Natural killer cell (primary cell): ENCODE data around the gene GBA2. TPM values are rescaled to one million over a fixed set of nuclear protein-coding genes. Genes with fewer than 3 reads are reported as not detected.

Experiments
- ATAC-seq, 3 donors: fragments of 150-1000 bp in 2 of 3; fragments of 200-7000 bp in 1 of 3; cut with Tn5 transposase; 1 replicate in 1 of 3; 2 replicates in 2 of 3; pipeline ENCODE4 v1.10.0; 2021; ENCODE audit warnings: mild to moderate bottlenecking in 2 of 3, moderate library complexity in 2 of 3
- DNase-seq, 2 donors: peaks; one replicate each; pipeline versions ENCODE4 v3.0.0 to v3.0.0-alpha.2; 2013 to 2021; ENCODE audit warnings: mixed read lengths in 1 of 2
- H3K27ac ChIP-seq: one replicate; pipeline ENCODE4 v1.5.1; 2013; ENCODE audit warnings: mild to moderate bottlenecking, low read length
- H3K27me3 ChIP-seq: one replicate; pipeline ENCODE4 v1.6.1; 2013; ENCODE audit warnings: low read length; ENCODE audit not compliant: control insufficient read depth, insufficient read depth
- H3K36me3 ChIP-seq: one replicate; pipeline ENCODE4 v1.6.1; 2013; ENCODE audit warnings: low read length; ENCODE audit not compliant: control insufficient read depth, insufficient read depth
- H3K4me1 ChIP-seq: one replicate; pipeline ENCODE4 v1.6.1; 2013; ENCODE audit warnings: low read length; ENCODE audit not compliant: control insufficient read depth, insufficient read depth
- H3K4me3 ChIP-seq: one replicate; pipeline ENCODE4 v1.5.1; 2013; ENCODE audit warnings: low read length
- H3K9me3 ChIP-seq: one replicate; pipeline ENCODE4 v1.6.1; 2013; ENCODE audit warnings: low read length; ENCODE audit not compliant: control insufficient read depth, insufficient read depth
- H3K27ac Mint-ChIP-seq, 2 donors: one replicate each; pipeline ENCODE4 v1.8.0; 2022; ENCODE audit warnings: mild to moderate bottlenecking in 2 of 2, mixed read lengths in 2 of 2, moderate library complexity in 1 of 2
- H3K27me3 Mint-ChIP-seq, 2 donors: one replicate each; pipeline ENCODE4 v1.8.0; 2022; ENCODE audit warnings: low read depth in 2 of 2, mixed read lengths in 2 of 2
- H3K36me3 Mint-ChIP-seq: one replicate; pipeline ENCODE4 v1.8.0; 2022; ENCODE audit warnings: mixed read lengths
- H3K4me1 Mint-ChIP-seq, 2 donors: one replicate each; pipeline ENCODE4 v1.8.0; 2022; ENCODE audit warnings: mixed read lengths in 2 of 2
- H3K4me3 Mint-ChIP-seq: one replicate; pipeline ENCODE4 v1.8.0; 2022; ENCODE audit warnings: mild to moderate bottlenecking, moderate library complexity, mixed read lengths
- H3K9me3 Mint-ChIP-seq, 2 donors: one replicate each; pipeline ENCODE4 v1.8.0; 2022; ENCODE audit warnings: mixed read lengths in 2 of 2
- WGBS: methylation state at CpG from one replicate; pipeline ENCODE4 v1.1.7; 2013; ENCODE audit warnings: missing lambda C conversion rate; ENCODE audit not compliant: insufficient coverage; 5-methylcytosine and 5-hydroxymethylcytosine counted together
- intact Hi-C: fragments of 100-400 bp; cut with micrococcal nuclease; formaldehyde crosslinking; loops from one replicate; pipeline ENCODE4 v1.14.2; 2022
- total RNA-seq, 4 donors: library from RNA; stranded (reverse); fragments of 120-200 nt in 1 of 4; gene quantifications; one replicate each; pipeline versions ENCODE4 v1.2.3 to v1.2.4, GENCODE V29; 2013 to 2022
- TF ChIP-seq, protein P1 (sequence below): fragments of 200-600 bp; IDR thresholded peaks from one replicate; pipeline ENCODE4 v1.8.0; 2022; ENCODE audit warnings: antibody characterized with exemption

GBA2 gene
- total RNA-seq, 3 donors from 2014 or later (not counting 1 experiment from before 2014, with no cell fraction given): 76.4 to 118 (median 101) TPM

- 46% methylated on average over 3 of the region's 4 CpGs for WGBS
- intact Hi-C loops: no loop called here
- ATAC-seq (no peak), DNase-seq (no peak)
- Histone ChIP-seq H3K27me3 (no peaks in the 10 kb centered on the region), H3K27ac (no peak overlapping the region), H3K4me1 (no peaks in the 10 kb centered on the region), H3K9me3 (no peaks in the 10 kb centered on the region), H3K36me3 (no peaks in the 10 kb centered on the region), H3K4me3 (no peak overlapping the region)
- peaks cover 0 to 4% of the 10 kb centered on the region in 2 donors for H3K4me1 Mint-ChIP-seq
- no peaks in the 10 kb centered on the region for H3K36me3 Mint-ChIP-seq
- H3K9me3 Mint-ChIP-seq: no peaks in the 10 kb centered on the region
- no peak overlapping the region for H3K27ac Mint-ChIP-seq
- H3K27me3 Mint-ChIP-seq: no peaks in the 10 kb centered on the region
- H3K4me3 Mint-ChIP-seq: no peak overlapping the region
- TF ChIP-seq, protein P1, sequence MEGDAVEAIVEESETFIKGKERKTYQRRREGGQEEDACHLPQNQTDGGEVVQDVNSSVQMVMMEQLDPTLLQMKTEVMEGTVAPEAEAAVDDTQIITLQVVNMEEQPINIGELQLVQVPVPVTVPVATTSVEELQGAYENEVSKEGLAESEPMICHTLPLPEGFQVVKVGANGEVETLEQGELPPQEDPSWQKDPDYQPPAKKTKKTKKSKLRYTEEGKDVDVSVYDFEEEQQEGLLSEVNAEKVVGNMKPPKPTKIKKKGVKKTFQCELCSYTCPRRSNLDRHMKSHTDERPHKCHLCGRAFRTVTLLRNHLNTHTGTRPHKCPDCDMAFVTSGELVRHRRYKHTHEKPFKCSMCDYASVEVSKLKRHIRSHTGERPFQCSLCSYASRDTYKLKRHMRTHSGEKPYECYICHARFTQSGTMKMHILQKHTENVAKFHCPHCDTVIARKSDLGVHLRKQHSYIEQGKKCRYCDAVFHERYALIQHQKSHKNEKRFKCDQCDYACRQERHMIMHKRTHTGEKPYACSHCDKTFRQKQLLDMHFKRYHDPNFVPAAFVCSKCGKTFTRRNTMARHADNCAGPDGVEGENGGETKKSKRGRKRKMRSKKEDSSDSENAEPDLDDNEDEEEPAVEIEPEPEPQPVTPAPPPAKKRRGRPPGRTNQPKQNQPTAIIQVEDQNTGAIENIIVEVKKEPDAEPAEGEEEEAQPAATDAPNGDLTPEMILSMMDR: no peak
These were observed 22.0 kb upstream of the GBA2 start for GRCh38 chr9:35771075-35771433.

DNA sequence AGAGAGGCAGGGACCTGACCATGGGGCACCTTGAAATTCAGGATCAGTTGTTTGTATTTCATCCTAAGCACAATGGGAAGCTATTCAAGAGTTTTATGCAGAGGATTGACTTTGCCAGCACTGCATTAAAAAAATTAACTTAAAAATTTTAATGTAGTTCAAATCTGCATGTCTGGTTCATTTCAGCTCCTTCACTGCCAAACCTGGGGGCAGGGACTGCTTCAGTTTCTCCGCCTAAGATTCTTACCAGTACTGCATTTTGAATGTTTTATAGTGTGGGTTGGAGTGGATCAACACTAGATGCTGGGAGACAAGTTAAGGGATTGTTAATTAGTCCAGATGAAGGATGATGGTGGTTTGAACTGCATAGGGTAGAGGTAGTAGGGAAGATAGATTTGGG lies 20.7 kb upstream of the GBA2 start:
- no peaks in the 10 kb centered on the region for H3K27me3 ChIP-seq
- Mint-ChIP-seq H3K27me3 (no peaks in the 10 kb centered on the region), H3K4me1 (no peaks in the 10 kb centered on the region), H3K36me3 (no peaks in the 10 kb centered on the region), H3K27ac (no peak overlapping the region), H3K9me3 (no peaks in the 10 kb centered on the region), H3K4me3 (no peak overlapping the region)
- no peak overlapping the region for H3K27ac ChIP-seq
- H3K4me1 ChIP-seq: no peaks in the 10 kb centered on the region
- H3K9me3 ChIP-seq: no peaks in the 10 kb centered on the region
- no peaks in the 10 kb centered on the region for H3K36me3 ChIP-seq
- TF ChIP-seq, protein P1: no peak
- DNase-seq (no peak), ATAC-seq (no peak)
- no peak overlapping the region for H3K4me3 ChIP-seq
- 100% methylated on average over 1 of the region's 1 CpG for WGBS
- intact Hi-C loops: no loop called here

DNA sequence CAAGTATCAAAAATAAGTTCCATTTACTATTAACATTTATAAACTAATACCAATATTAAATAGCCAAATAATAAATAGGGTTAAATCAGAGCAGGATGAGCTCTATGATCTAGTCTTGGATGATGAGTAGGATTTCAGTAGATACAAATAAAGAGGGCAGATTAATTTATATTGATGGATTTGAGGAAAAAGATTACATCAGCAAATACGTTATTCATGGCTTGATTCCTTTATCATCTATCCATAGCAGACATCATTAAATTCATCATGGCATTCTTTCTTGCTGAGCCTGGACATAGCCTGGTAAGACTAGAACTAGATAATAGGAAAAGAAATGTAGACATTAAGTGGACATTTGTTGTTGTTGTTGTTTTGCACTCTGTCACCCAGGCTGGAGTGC lies 18.4 kb upstream of the GBA2 start:
- H3K27ac Mint-ChIP-seq: no peak overlapping the region
- no peak for ATAC-seq
- H3K4me3 Mint-ChIP-seq: no peak overlapping the region
- no peaks in the 10 kb centered on the region for H3K27me3 ChIP-seq
- H3K36me3 Mint-ChIP-seq: no peaks in the 10 kb centered on the region
- no peaks in the 10 kb centered on the region for H3K4me1 ChIP-seq
- no peaks in the 10 kb centered on the region for H3K36me3 ChIP-seq
- H3K4me1 Mint-ChIP-seq: no peaks in the 10 kb centered on the region
- no peak overlapping the region for H3K27ac ChIP-seq
- no peaks in the 10 kb centered on the region for H3K9me3 ChIP-seq
- no peak overlapping the region for H3K4me3 ChIP-seq
- no peaks in the 10 kb centered on the region for H3K27me3 Mint-ChIP-seq
- WGBS: no CpG with 5 or more reads among the region's 1 CpG
- TF ChIP-seq, protein P1: no peak
- H3K9me3 Mint-ChIP-seq: no peaks in the 10 kb centered on the region
- no peak for DNase-seq
- intact Hi-C loops: no loop called here

DNA sequence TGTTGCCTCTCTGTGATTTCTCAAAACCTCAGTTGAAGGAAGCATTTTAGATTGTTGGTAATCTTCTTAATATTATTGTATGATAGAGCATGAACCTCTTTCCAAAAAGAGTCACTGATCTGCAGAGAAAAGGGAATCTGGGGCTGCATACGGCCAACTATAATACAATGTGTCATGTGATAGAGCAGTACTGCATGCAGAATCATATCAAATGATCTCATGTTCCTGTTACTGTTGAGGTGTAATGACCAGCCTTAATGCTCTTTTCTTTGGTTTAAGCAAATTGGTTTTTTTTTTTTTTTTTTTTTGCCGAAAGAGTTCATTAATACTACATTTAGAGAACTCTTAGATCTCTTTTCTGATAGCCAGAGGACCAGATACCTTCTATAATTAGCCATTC lies 18.0 kb upstream of the GBA2 start:
- 85% methylated on average over 1 of the region's 2 CpGs for WGBS
- TF ChIP-seq, protein P1: no peak
- no peak for DNase-seq

More for the DNA sequence above, 18.0 kb upstream of the GBA2 start:
- Histone ChIP-seq H3K27ac (no peak overlapping the region), H3K27me3 (no peaks in the 10 kb centered on the region), H3K36me3 (no peaks in the 10 kb centered on the region), H3K4me1 (no peaks in the 10 kb centered on the region), H3K4me3 (no peak overlapping the region), H3K9me3 (no peaks in the 10 kb centered on the region)
- no peaks in the 10 kb centered on the region for H3K36me3 Mint-ChIP-seq
- no peak overlapping the region for H3K27ac Mint-ChIP-seq
- no peaks in the 10 kb centered on the region for H3K9me3 Mint-ChIP-seq
- no peaks in the 10 kb centered on the region for H3K4me1 Mint-ChIP-seq
- ATAC-seq: no peak
- H3K4me3 Mint-ChIP-seq: no peak overlapping the region
- H3K27me3 Mint-ChIP-seq: no peaks in the 10 kb centered on the region
- intact Hi-C loops: no loop called here
